GM12878 (cell line): ENCODE results near the gene DBNL. TPM values are rescaled to one million over a fixed set of nuclear protein-coding genes. Genes with fewer than 3 reads are reported as not detected.

Source experiments
- ATAC-seq: fragments of 200-7000 bp; cut with Tn5 transposase; 3 replicates; pipeline ENCODE4 v1.9.1; 2020; ENCODE audit warnings: mild to moderate bottlenecking, moderate library complexity
- BruUV-seq: library from RNA; stranded (reverse); fragments of 400-500 nt; replicated peaks from 2 replicates; lab custom pipeline; 2021; lab: Mats Ljungman, UMichigan
- CTCF ChIA-PET: fragments of 300-600 bp; sonication (Branson Sonifier 250); formaldehyde crosslinking; extraction: SDS; loops from one replicate; lab custom pipeline; 2021; ENCODE audit warnings: inconsistent platforms; lab: Yijun Ruan, JAX
- POLR2A ChIA-PET: fragments of 350-600 bp; formaldehyde crosslinking; extraction: SDS; loops from one replicate; lab custom pipeline; 2021; ENCODE audit warnings: inconsistent platforms; lab: Charles Lee
- RAD21 ChIA-PET: fragments of 300-600 bp; sonication (Branson Sonifier 250); formaldehyde crosslinking; loops from one replicate; lab custom pipeline; 2023; ENCODE audit warnings: antibody characterized with exemption; ENCODE audit not compliant: unreplicated experiment; lab: Charles Lee
- SMC1A ChIA-PET: fragments of 300-600 bp; sonication (Branson Sonifier 250); formaldehyde crosslinking; loops from one replicate; lab custom pipeline; 2023; ENCODE audit not compliant: unreplicated experiment, uncharacterized antibody; lab: Charles Lee
- DNase-seq: peaks from one replicate; pipeline ENCODE4 v3.0.0-alpha.2; 2011; ENCODE audit warnings: low read depth, low spot score
- FAIRE-seq: peaks from 3 replicates; lab custom pipeline; 2011; peaks lifted over from hg19 to GRCh38; lab: Jason Lieb, UNC
- H2AFZ ChIP-seq: 2 replicates; pipeline ENCODE4 v1.6.0; 2011; ENCODE audit warnings: low read depth, low read length, control low read depth; ENCODE audit not compliant: control insufficient read depth
- H3K27ac ChIP-seq: 2 replicates; pipeline ENCODE4 v1.5.1; 2011; ENCODE audit warnings: control low read depth; ENCODE audit not compliant: control insufficient read depth, insufficient read depth
- H3K27me3 ChIP-seq, 2 experiments: replicated peaks in 1 of 2; 2 replicates each; pipeline versions ENCODE4 v1.6.0 to v1.6.1; 2011; ENCODE audit warnings: low read length in 1 of 2; ENCODE audit not compliant: control insufficient read depth in 2 of 2, insufficient read depth in 2 of 2
- H3K36me3 ChIP-seq, 2 experiments: 2 replicates each; pipeline ENCODE4 v1.5.1; 2011; ENCODE audit warnings: low read length in 1 of 2; ENCODE audit not compliant: control insufficient read depth in 2 of 2, insufficient read depth in 2 of 2
- H3K4me1 ChIP-seq: 2 replicates; pipeline ENCODE4 v1.6.1; 2011; ENCODE audit warnings: mild to moderate bottlenecking, low read length, moderate library complexity, mixed read lengths; ENCODE audit not compliant: control insufficient read depth, insufficient read depth
- H3K4me2 ChIP-seq: 2 replicates; pipeline ENCODE4 v1.6.0; 2011; ENCODE audit warnings: control low read depth; ENCODE audit not compliant: control insufficient read depth, insufficient read depth
- H3K4me3 ChIP-seq: fragments of 200-600 bp; sonication (generic); 2 replicates; pipeline ENCODE4 v1.5.1; 2016
- H3K79me2 ChIP-seq: 2 replicates; pipeline ENCODE4 v1.6.0; 2011; ENCODE audit warnings: low read length; ENCODE audit not compliant: control insufficient read depth, insufficient read depth
- H3K9ac ChIP-seq: 2 replicates; pipeline ENCODE4 v1.8.0; 2011; ENCODE audit warnings: low read length, control low read depth, mixed read lengths; ENCODE audit not compliant: control insufficient read depth, insufficient read depth
- H3K9me3 ChIP-seq: replicated peaks from 3 replicates; pipeline ENCODE4 v1.5.1; 2011; ENCODE audit warnings: mild to moderate bottlenecking, low read length; ENCODE audit not compliant: control insufficient read depth, insufficient read depth
- H4K20me1 ChIP-seq: 2 replicates; pipeline ENCODE4 v1.6.0; 2011; ENCODE audit not compliant: control insufficient read depth, insufficient read depth
- ESRRA ChIP-seq: IDR thresholded peaks from 2 replicates; pipeline ENCODE4 v1.6.1; 2012; ENCODE audit warnings: mild to moderate bottlenecking, low read length, improper control_type of control experiment
- GATAD2B ChIP-seq: fragments of 450-650 bp; conservative IDR thresholded peaks from 2 replicates; pipeline ENCODE4 v1.6.1; 2017; ENCODE audit warnings: low read depth, mild to moderate bottlenecking, moderate library complexity
- IRF4 ChIP-seq: IDR thresholded peaks from 2 replicates; pipeline ENCODE4 v1.6.1; 2011; ENCODE audit warnings: low read depth, low read length
- JUNB ChIP-seq: IDR thresholded peaks from 2 replicates; pipeline ENCODE4 v1.6.1; 2016; ENCODE audit warnings: antibody characterized with exemption, mild to moderate bottlenecking
- MTA2 ChIP-seq: fragments of 450-650 bp; IDR thresholded peaks from 2 replicates; pipeline ENCODE4 v1.6.1; 2016; ENCODE audit warnings: low read depth, mild to moderate bottlenecking, moderate library complexity
- POLR2AphosphoS2 ChIP-seq: IDR thresholded peaks from 2 replicates; pipeline ENCODE4 v1.6.1; 2011; ENCODE audit warnings: low read depth, mild to moderate bottlenecking, low read length, improper control_type of control experiment, moderate library complexity
- SMARCA5 ChIP-seq: fragments of 450-650 bp; IDR thresholded peaks from 2 replicates; pipeline ENCODE4 v1.6.1; 2017; ENCODE audit warnings: mild to moderate bottlenecking
- SREBF1 ChIP-seq: IDR thresholded peaks from 2 replicates; pipeline ENCODE4 v1.6.1; 2012; ENCODE audit warnings: mild to moderate bottlenecking, low read length
- TBL1XR1 ChIP-seq: IDR thresholded peaks from 2 replicates; pipeline ENCODE4 v1.6.1; 2012; ENCODE audit warnings: low read depth, low read length, improper control_type of control experiment
- ZBED1 ChIP-seq: IDR thresholded peaks from 2 replicates; pipeline ENCODE4 v1.6.1; 2016; ENCODE audit warnings: borderline replicate concordance
- WGBS: methylation state at CpG from one replicate; pipeline ENCODE4 v1.1.6; 2016; ENCODE audit warnings: low lambda C conversion rate; ENCODE audit not compliant: insufficient replicate concordance, insufficient coverage; ENCODE audit errors: missing lambda C conversion rate; 5-methylcytosine and 5-hydroxymethylcytosine counted together
- in situ Hi-C: fragments of 300-500 bp; cut with MboI; formaldehyde crosslinking; loops from 9 replicates; pipeline ENCODE4 v1.14.3; 2018; ENCODE audit warnings: mixed read lengths
- intact Hi-C: fragments of 100-400 bp; cut with micrococcal nuclease; formaldehyde crosslinking; loops from one replicate; pipeline ENCODE4 v1.14.2; 2022; ENCODE audit not compliant: unreplicated experiment
- polyA plus RNA-seq, 11 experiments: library from polyadenylated mRNA; depleted of rRNA in 4 of 11; unstranded in 6 of 11; stranded (reverse) in 5 of 11; fragments of >200 nt; fragmentation: Nextera tagmentation in 4 of 11; fragmentation: Illumina TruSeq in 1 of 11; extraction: Ambion mirVana in 4 of 11; extraction: Trizol in 1 of 11; gene quantifications; 1 replicate in 1 of 11; 2 replicates in 10 of 11; pipeline versions ENCODE4 v1.2.1 to v1.2.3, GENCODE V29; 2011 to 2016; ENCODE audit warnings: inconsistent platforms in 2 of 11, missing spikeins in 2 of 11, low read depth in 1 of 11
- total RNA-seq, 4 experiments: library from RNA; depleted of rRNA in 3 of 4; stranded (reverse); fragments of >200 nt in 3 of 4; fragmentation: Illumina TruSeq in 1 of 4; extraction: Trizol in 1 of 4; gene quantifications; 2 replicates each; pipeline versions ENCODE4 v1.2.1 to v1.2.3, GENCODE V29; 2013 to 2021
- TF ChIP-seq, protein P1 (sequence below): fragments of 450-650 bp; formaldehyde crosslinking; IDR thresholded peaks from 2 replicates; pipeline ENCODE4 v1.4.0; 2022; ENCODE audit warnings: mild to moderate bottlenecking, moderate library complexity
- TF ChIP-seq, protein P2 (sequence below): IDR thresholded peaks from 2 replicates; pipeline ENCODE4 v1.6.1; 2012; ENCODE audit warnings: low read depth, low read length, improper control_type of control experiment
- TF ChIP-seq, protein P3 (sequence below): IDR thresholded peaks from 2 replicates; pipeline ENCODE4 v1.6.1; 2011; ENCODE audit warnings: low read depth, mild to moderate bottlenecking, low read length, moderate library complexity, borderline replicate concordance; ENCODE audit errors: extremely low read depth

Gene DBNL
- total and polyA plus RNA-seq, 10 of the 15 experiments (the other 5 are each of a cell fraction or from before 2014, with no cell fraction given) = 4.1 to 179 (median 84.3) TPM

- POLR2A ChIA-PET = interaction anchor here (0.7 to 1.1 kb wide), 2 partner anchors 8 to 12 kb away, joined by 6 to 8 read pairs; no protein-coding TSS in a partner anchor
- no peak for DNase-seq
- intact Hi-C loops (no loop called here), in situ Hi-C loops (no loop called here)
- SMC1A ChIA-PET = no interaction called here
- H3K27ac ChIP-seq = no peak overlapping the region
- H3K4me1 ChIP-seq = peaks cover 14% of the 10 kb centered on the region
- no peak for FAIRE-seq
- H3K9ac ChIP-seq = no peak overlapping the region
- WGBS = 46% methylated on average over 6 of the region's 6 CpGs
- H3K4me3 ChIP-seq = no peak overlapping the region
- TF ChIP-seq JUNB = no peak
- TF ChIP-seq, protein P1, sequence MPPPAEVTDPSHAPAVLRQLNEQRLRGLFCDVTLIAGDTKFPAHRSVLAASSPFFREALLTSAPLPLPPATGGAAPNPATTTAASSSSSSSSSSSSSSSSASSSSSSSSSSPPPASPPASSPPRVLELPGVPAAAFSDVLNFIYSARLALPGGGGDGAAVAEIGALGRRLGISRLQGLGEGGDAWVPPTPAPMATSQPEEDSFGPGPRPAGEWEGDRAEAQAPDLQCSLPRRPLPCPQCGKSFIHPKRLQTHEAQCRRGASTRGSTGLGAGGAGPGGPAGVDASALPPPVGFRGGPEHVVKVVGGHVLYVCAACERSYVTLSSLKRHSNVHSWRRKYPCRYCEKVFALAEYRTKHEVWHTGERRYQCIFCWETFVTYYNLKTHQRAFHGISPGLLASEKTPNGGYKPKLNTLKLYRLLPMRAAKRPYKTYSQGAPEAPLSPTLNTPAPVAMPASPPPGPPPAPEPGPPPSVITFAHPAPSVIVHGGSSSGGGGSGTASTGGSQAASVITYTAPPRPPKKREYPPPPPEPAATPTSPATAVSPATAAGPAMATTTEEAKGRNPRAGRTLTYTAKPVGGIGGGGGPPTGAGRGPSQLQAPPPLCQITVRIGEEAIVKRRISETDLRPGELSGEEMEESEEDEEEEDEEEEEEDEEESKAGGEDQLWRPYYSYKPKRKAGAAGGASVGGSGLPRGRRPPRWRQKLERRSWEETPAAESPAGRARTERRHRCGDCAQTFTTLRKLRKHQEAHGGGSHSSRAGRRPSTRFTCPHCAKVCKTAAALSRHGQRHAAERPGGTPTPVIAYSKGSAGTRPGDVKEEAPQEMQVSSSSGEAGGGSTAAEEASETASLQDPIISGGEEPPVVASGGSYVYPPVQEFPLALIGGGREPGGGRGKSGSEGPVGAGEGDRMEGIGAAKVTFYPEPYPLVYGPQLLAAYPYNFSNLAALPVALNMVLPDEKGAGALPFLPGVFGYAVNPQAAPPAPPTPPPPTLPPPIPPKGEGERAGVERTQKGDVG (CRISPR knock-in tag) = no peak
- TF ChIP-seq POLR2AphosphoS2 = no peak
- no peak for TF ChIP-seq ESRRA
- no peak for TF ChIP-seq ZBED1
- no peak for TF ChIP-seq SREBF1
- TF ChIP-seq TBL1XR1 = no peak
- TF ChIP-seq GATAD2B = no peak
- no peak for TF ChIP-seq SMARCA5
- TF ChIP-seq, protein P2, sequence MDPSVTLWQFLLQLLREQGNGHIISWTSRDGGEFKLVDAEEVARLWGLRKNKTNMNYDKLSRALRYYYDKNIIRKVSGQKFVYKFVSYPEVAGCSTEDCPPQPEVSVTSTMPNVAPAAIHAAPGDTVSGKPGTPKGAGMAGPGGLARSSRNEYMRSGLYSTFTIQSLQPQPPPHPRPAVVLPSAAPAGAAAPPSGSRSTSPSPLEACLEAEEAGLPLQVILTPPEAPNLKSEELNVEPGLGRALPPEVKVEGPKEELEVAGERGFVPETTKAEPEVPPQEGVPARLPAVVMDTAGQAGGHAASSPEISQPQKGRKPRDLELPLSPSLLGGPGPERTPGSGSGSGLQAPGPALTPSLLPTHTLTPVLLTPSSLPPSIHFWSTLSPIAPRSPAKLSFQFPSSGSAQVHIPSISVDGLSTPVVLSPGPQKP = no peak
- no peak for TF ChIP-seq MTA2
- TF ChIP-seq IRF4 = no peak
- TF ChIP-seq, protein P3, sequence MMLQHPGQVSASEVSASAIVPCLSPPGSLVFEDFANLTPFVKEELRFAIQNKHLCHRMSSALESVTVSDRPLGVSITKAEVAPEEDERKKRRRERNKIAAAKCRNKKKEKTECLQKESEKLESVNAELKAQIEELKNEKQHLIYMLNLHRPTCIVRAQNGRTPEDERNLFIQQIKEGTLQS = no peak
- TF ChIP-seq, all 136 proteins: peak for 0
- no TSS peak for BruUV-seq
- H4K20me1 ChIP-seq = no peaks in the 10 kb centered on the region
- no peaks in the 10 kb centered on the region for H3K36me3 ChIP-seq
- ChIA-PET RAD21 (no interaction called here), CTCF (no interaction called here)
- no peak overlapping the region for H2AFZ ChIP-seq
- no peaks in the 10 kb centered on the region for H3K79me2 ChIP-seq
- no peak for ATAC-seq
- H3K27me3 ChIP-seq = no peaks in the 10 kb centered on the region
- no peaks in the 10 kb centered on the region for H3K9me3 ChIP-seq
- H3K4me2 ChIP-seq = no peak overlapping the region
These were observed 48.7 kb downstream of the DBNL start for GRCh38 chr7:44093102-44093641.
